ENCODE data around the gene NUP42. TPM values are rescaled to one million over a fixed set of nuclear protein-coding genes. Genes with fewer than 3 reads are reported as not detected.

Gene NUP42
- total RNA-seq, 1 experiment from 2014 or later: 62.8 TPM

- intact Hi-C loops (cut with micrococcal nuclease; ENCODE audit: unreplicated experiment): no loop called here
- DNase-seq: no peak
- no peak for TF ChIP-seq CTCF (IDR thresholded peaks at IDR 0.05; ENCODE audit: unreplicated experiment)
- H3K9me3 Mint-ChIP-seq (ENCODE audit: low read depth, unreplicated experiment): no peaks in the 10 kb centered on the region
- BruUV-seq (replicated peaks): no TSS peak
- H3K27ac Mint-ChIP-seq (ENCODE audit: unreplicated experiment): no peak overlapping the region
- H3K4me3 Mint-ChIP-seq (ENCODE audit: low read depth, unreplicated experiment): no peak overlapping the region
- H3K36me3 Mint-ChIP-seq (ENCODE audit: insufficient read depth, unreplicated experiment): no peaks in the 10 kb centered on the region
- H3K27me3 Mint-ChIP-seq (ENCODE audit: unreplicated experiment): peaks cover 13% of the 10 kb centered on the region
- CTCF ChIA-PET: interaction anchor here (0.5 to 1.2 kb wide), 3 partner anchors 10 to 241 kb away, joined by 3 to 7 read pairs (median 5); no protein-coding TSS in a partner anchor
- peaks cover 20% of the 10 kb centered on the region for H3K4me1 Mint-ChIP-seq (ENCODE audit: low read depth, unreplicated experiment)
Observed at GRCh38 chr7:23212395-23212794, 30.5 kb downstream of the NUP42 start.

GRCh38 chr7:23212841-23213240 is 31.0 kb downstream of the NUP42 start:
- peaks cover 20% of the 10 kb centered on the region for H3K4me1 Mint-ChIP-seq (ENCODE audit: low read depth, unreplicated experiment)
- no peak for DNase-seq
- no peak overlapping the region for H3K27ac Mint-ChIP-seq (ENCODE audit: unreplicated experiment)
- BruUV-seq (replicated peaks): no TSS peak
- CTCF ChIA-PET: interaction anchor here (0.5 to 1.2 kb wide), 2 partner anchors 10 to 241 kb away, joined by 3 to 5 read pairs; no protein-coding TSS in a partner anchor
- TF ChIP-seq CTCF (IDR thresholded peaks at IDR 0.05; ENCODE audit: unreplicated experiment): no peak
- no peak overlapping the region for H3K4me3 Mint-ChIP-seq (ENCODE audit: low read depth, unreplicated experiment)
- intact Hi-C loops (cut with micrococcal nuclease; ENCODE audit: unreplicated experiment): no loop called here
- peaks cover 9% of the 10 kb centered on the region for H3K27me3 Mint-ChIP-seq (ENCODE audit: unreplicated experiment)
- no peaks in the 10 kb centered on the region for H3K36me3 Mint-ChIP-seq (ENCODE audit: insufficient read depth, unreplicated experiment)
- H3K9me3 Mint-ChIP-seq (ENCODE audit: low read depth, unreplicated experiment): no peaks in the 10 kb centered on the region

GRCh38 chr7:23213755-23214154 is 31.9 kb downstream of the NUP42 start:
- no TSS peak for BruUV-seq (replicated peaks)
- intact Hi-C loops (cut with micrococcal nuclease; ENCODE audit: unreplicated experiment): no loop called here
- no peak for DNase-seq
- Mint-ChIP-seq H3K27me3 (ENCODE audit: unreplicated experiment) (no peaks in the 10 kb centered on the region), H3K27ac (ENCODE audit: unreplicated experiment) (no peak overlapping the region), H3K9me3 (ENCODE audit: low read depth, unreplicated experiment) (no peaks in the 10 kb centered on the region), H3K36me3 (ENCODE audit: insufficient read depth, unreplicated experiment) (no peaks in the 10 kb centered on the region), H3K4me1 (ENCODE audit: low read depth, unreplicated experiment) (peaks cover 20% of the 10 kb centered on the region), H3K4me3 (ENCODE audit: low read depth, unreplicated experiment) (no peak overlapping the region)
- CTCF ChIA-PET: interaction anchor here (0.5 to 0.8 kb wide), 2 partner anchors 15 to 17 kb away, joined by 3 read pairs; no protein-coding TSS in a partner anchor
- TF ChIP-seq CTCF (IDR thresholded peaks at IDR 0.05; ENCODE audit: unreplicated experiment): no peak

- Mint-ChIP-seq H3K9me3 (ENCODE audit: low read depth, unreplicated experiment) (no peaks in the 10 kb centered on the region), H3K27ac (ENCODE audit: unreplicated experiment) (no peak overlapping the region), H3K4me1 (ENCODE audit: low read depth, unreplicated experiment) (peaks cover 20% of the 10 kb centered on the region), H3K36me3 (ENCODE audit: insufficient read depth, unreplicated experiment) (no peaks in the 10 kb centered on the region), H3K27me3 (ENCODE audit: unreplicated experiment) (no peaks in the 10 kb centered on the region), H3K4me3 (ENCODE audit: low read depth, unreplicated experiment) (no peak overlapping the region)
- intact Hi-C loops (cut with micrococcal nuclease; ENCODE audit: unreplicated experiment): no loop called here
- no peak for TF ChIP-seq CTCF (IDR thresholded peaks at IDR 0.05; ENCODE audit: unreplicated experiment)
- CTCF ChIA-PET: interaction anchor here (0.5 to 0.8 kb wide), 2 partner anchors 15 to 299 kb away, joined by 3 read pairs; no protein-coding TSS in a partner anchor
- DNase-seq: no peak
- BruUV-seq (replicated peaks): no TSS peak
Observed at GRCh38 chr7:23214423-23214822, 32.6 kb downstream of the NUP42 start.
